Keratinocyte (primary cell): ENCODE results near the gene MPI. TPM values are rescaled to one million over a fixed set of nuclear protein-coding genes. Genes with fewer than 3 reads are reported as not detected.

Experiments used
- DNase-seq: peaks from one replicate; pipeline ENCODE4 v3.0.0-alpha.2; 2011; ENCODE audit warnings: low read depth, missing footprints, low spot score
- FAIRE-seq: peaks from 2 replicates; lab custom pipeline; 2011; peaks lifted over from hg19 to GRCh38; lab: Jason Lieb, UNC
- H2AFZ ChIP-seq: 2 replicates; pipeline ENCODE4 v1.6.0; 2012; ENCODE audit warnings: low read length, control low read depth, inconsistent platforms; ENCODE audit not compliant: control insufficient read depth
- H3K27ac ChIP-seq: 2 replicates; pipeline ENCODE4 v1.5.1; 2011; ENCODE audit warnings: low read length; ENCODE audit not compliant: control insufficient read depth, insufficient read depth
- H3K27me3 ChIP-seq: 3 replicates; pipeline ENCODE4 v1.6.0; 2011; ENCODE audit warnings: low read length; ENCODE audit not compliant: control insufficient read depth, insufficient read depth; ENCODE audit errors: extremely low read depth
- H3K36me3 ChIP-seq, 2 experiments: 2 replicates in 1 of 2; 3 replicates in 1 of 2; pipeline ENCODE4 v1.5.1; 2011; ENCODE audit warnings: low read length in 2 of 2, mild to moderate bottlenecking in 1 of 2; ENCODE audit not compliant: control insufficient read depth in 2 of 2, insufficient read depth in 2 of 2; ENCODE audit errors: extremely low read depth in 1 of 2
- H3K4me1 ChIP-seq: 3 replicates; pipeline ENCODE4 v1.5.1; 2011; ENCODE audit warnings: low read length; ENCODE audit not compliant: control insufficient read depth, insufficient read depth; ENCODE audit errors: extremely low read depth
- H3K4me2 ChIP-seq: 3 replicates; pipeline ENCODE4 v1.6.0; 2011; ENCODE audit warnings: low read depth, low read length; ENCODE audit not compliant: control insufficient read depth, insufficient read depth; ENCODE audit errors: extremely low read depth
- H3K4me3 ChIP-seq, 3 experiments: fragments of 200-600 bp in 1 of 3; sonication (generic) in 1 of 3; 2 replicates in 2 of 3; 3 replicates in 1 of 3; pipeline ENCODE4 v1.5.1; 2011 to 2016; ENCODE audit warnings: low read length in 3 of 3, mild to moderate bottlenecking in 3 of 3, control low read depth in 2 of 3, inconsistent platforms in 1 of 3, low read depth in 1 of 3, mixed read lengths in 1 of 3, mixed run types in 1 of 3, moderate library complexity in 1 of 3; ENCODE audit not compliant: control insufficient read depth in 2 of 3, insufficient read depth in 2 of 3; ENCODE audit errors: extremely low read depth in 1 of 3
- H3K79me2 ChIP-seq: 2 replicates; pipeline ENCODE4 v1.6.0; 2012; ENCODE audit warnings: low read length; ENCODE audit not compliant: control insufficient read depth, insufficient read depth
- H3K9ac ChIP-seq: 3 replicates; pipeline ENCODE4 v1.6.0; 2011; ENCODE audit warnings: low read length; ENCODE audit not compliant: control insufficient read depth, insufficient read depth; ENCODE audit errors: extremely low read depth
- H3K9me1 ChIP-seq: 3 replicates; pipeline ENCODE4 v1.6.0; 2011; ENCODE audit warnings: low read length; ENCODE audit not compliant: control insufficient read depth, insufficient read depth; ENCODE audit errors: extremely low read depth
- H3K9me3 ChIP-seq: 2 replicates; pipeline ENCODE4 v1.5.1; 2012; ENCODE audit warnings: low read depth, low read length; ENCODE audit not compliant: control insufficient read depth
- H4K20me1 ChIP-seq: 3 replicates; pipeline ENCODE4 v1.6.0; 2011; ENCODE audit warnings: low read length; ENCODE audit not compliant: control insufficient read depth, insufficient read depth; ENCODE audit errors: extremely low read depth
- CTCF ChIP-seq, 3 experiments: IDR thresholded peaks in 1 of 3; conservative IDR thresholded peaks in 1 of 3; optimal IDR thresholded peaks in 1 of 3; 2 replicates in 2 of 3; 3 replicates in 1 of 3; pipeline versions ENCODE3 to v1.5.1; 2011; ENCODE audit warnings: low read length in 3 of 3, mild to moderate bottlenecking in 3 of 3, moderate library complexity in 2 of 3, control low read depth in 1 of 3, inconsistent platforms in 1 of 3; ENCODE audit not compliant: insufficient read depth in 2 of 3; ENCODE audit errors: extremely low read depth in 1 of 3
- EZH2 ChIP-seq: IDR thresholded peaks from one replicate; pipeline ENCODE4 v1.6.1; 2012; ENCODE audit warnings: inconsistent platforms, mild to moderate bottlenecking, low read length, moderate library complexity
- dilution Hi-C: fragments of 300-500 bp; cut with MboI; formaldehyde crosslinking; loops from one replicate; pipeline ENCODE4 v1.7.0; 2020; ENCODE audit warnings: low sequenced_read_pairs; ENCODE audit not compliant: extremely low pct_ligation_motif_present
- polyA plus RNA-seq, 5 experiments: library from polyadenylated mRNA; depleted of rRNA in 3 of 5; stranded (reverse) in 3 of 5; stranded (forward) in 1 of 5; unstranded in 1 of 5; fragments of >200 nt; gene quantifications; 1 replicate in 1 of 5; 2 replicates in 3 of 5; 3 replicates in 1 of 5; pipeline versions ENCODE4 v1.2.1 to v1.2.3, GENCODE V29; 2011 to 2012; ENCODE audit warnings: missing spikeins in 2 of 5, low read depth in 1 of 5, low replicate concordance in 1 of 5

Gene MPI
- polyA plus RNA-seq, 1 donor (not counting 4 experiments of a cell fraction or from before 2014, with no cell fraction given): 39.2 TPM

- peak overlapping the region in 2 of 3 experiments; percentile 22 to 43 for H3K4me3 ChIP-seq
- H3K27me3 ChIP-seq: no peaks in the 10 kb centered on the region
- dilution Hi-C loops: no loop called here
- H3K4me2 ChIP-seq: peak overlapping the region; percentile 68
- H3K9ac ChIP-seq: peak overlapping the region; percentile 36
- FAIRE-seq: no peak
- peaks cover 13% of the 10 kb centered on the region for H4K20me1 ChIP-seq
- H3K79me2 ChIP-seq: peaks cover 52% of the 10 kb centered on the region
- H3K36me3 ChIP-seq: peaks cover 0 to 3% of the 10 kb centered on the region in 2 experiments
- no peak for TF ChIP-seq EZH2
- TF ChIP-seq CTCF (optimal IDR thresholded peaks at IDR 0.05 in 1 of 3, IDR thresholded peaks at IDR 0.05 in 1 of 3, conservative IDR thresholded peaks at IDR 0.05 in 1 of 3; ENCODE audit: extremely low read depth in 1 of 3, insufficient read depth in 2 of 3, low read length in 3 of 3): no peak
- no peak overlapping the region for H2AFZ ChIP-seq
- peaks cover 4% of the 10 kb centered on the region for H3K9me1 ChIP-seq
- peak overlapping the region; percentile 17 for H3K27ac ChIP-seq
- peak; percentile 35 for DNase-seq
- H3K4me1 ChIP-seq: peaks cover 59% of the 10 kb centered on the region
- no peaks in the 10 kb centered on the region for H3K9me3 ChIP-seq
Observed at GRCh38 chr15:74870436-74871215, 19.2 kb upstream of the MPI start.

- FAIRE-seq: no peak
- DNase-seq: no peak
- Histone ChIP-seq H3K4me1 (peaks cover 38% of the 10 kb centered on the region), H3K27me3 (no peaks in the 10 kb centered on the region), H4K20me1 (peaks cover 13% of the 10 kb centered on the region), H3K79me2 (peaks cover 44% of the 10 kb centered on the region), H3K9me3 (no peaks in the 10 kb centered on the region), H3K9me1 (peaks cover 4% of the 10 kb centered on the region), H3K9ac (peak overlapping the region; percentile 94), H3K4me2 (peak overlapping the region; percentile 85), H2AFZ (no peak overlapping the region), H3K27ac (peak overlapping the region; percentile 91), H3K4me3 (peak overlapping the region; percentile 62 to 80 (median 74)), H3K36me3 (peaks cover 0 to 3% of the 10 kb centered on the region in 2 experiments)
- dilution Hi-C loops: no loop called here
- TF ChIP-seq EZH2 (no peak), CTCF (optimal IDR thresholded peaks at IDR 0.05 in 1 of 3, IDR thresholded peaks at IDR 0.05 in 1 of 3, conservative IDR thresholded peaks at IDR 0.05 in 1 of 3; ENCODE audit: extremely low read depth in 1 of 3, insufficient read depth in 2 of 3, low read length in 3 of 3) (no peak)
Observed at GRCh38 chr15:74872702-74873035, 17.2 kb upstream of the MPI start.
